Activated CD4-positive, alpha-beta T cell treated with anti-CD3 and anti-CD28 coated beads, Interleukin-10, Interleukin-2, amounts not matched to agents 100 ng/mL and 50 ng/mL, durations not matched to agents 16 hours and 8 hours (primary cell): ENCODE data around the gene TCP11.

ENCODE experiments used
- DNase-seq: peaks from one replicate; pipeline ENCODE4 v3.0.0-alpha.2; 2020

Gene TCP11

DNA sequence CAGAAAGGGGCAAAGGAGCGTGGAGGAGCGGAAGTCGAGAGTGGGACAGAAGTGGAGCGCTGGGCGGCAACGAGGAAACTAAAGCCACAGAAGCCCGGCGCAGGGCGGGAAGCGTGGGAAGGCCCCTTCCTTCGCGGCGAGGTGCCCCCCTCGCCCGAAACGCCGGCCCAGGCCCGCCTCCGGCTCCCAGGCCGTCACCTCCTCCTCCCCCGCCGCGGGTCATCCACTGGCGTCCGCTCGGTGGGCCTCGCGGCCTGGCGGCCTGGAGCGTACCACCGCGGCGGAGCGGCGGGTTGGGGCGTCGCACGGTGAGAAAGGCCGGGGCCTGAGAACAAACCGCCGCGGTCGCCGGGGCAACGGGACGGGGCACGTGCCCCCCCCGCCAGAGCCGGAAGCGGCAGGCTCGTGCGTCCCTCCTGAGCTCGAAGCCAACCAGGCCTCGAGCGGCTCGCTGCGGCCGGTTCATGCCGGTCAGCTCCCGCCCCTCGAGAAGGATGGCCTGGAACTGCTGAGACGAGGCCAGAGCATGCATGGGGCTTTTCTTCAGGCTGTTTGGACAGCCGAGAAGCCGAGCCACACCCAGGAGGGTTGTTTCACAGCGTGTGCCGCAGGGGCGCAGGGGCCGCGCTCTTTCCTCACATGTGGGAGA lies at the start of gene TCP11:
Gene TCP11, minus strand, starts transcription at position 333 of the 649 bp plus-strand sequence. CDS start 469 bp downstream, outside the sequence.
- DNase-seq = peak; percentile 43

DNA sequence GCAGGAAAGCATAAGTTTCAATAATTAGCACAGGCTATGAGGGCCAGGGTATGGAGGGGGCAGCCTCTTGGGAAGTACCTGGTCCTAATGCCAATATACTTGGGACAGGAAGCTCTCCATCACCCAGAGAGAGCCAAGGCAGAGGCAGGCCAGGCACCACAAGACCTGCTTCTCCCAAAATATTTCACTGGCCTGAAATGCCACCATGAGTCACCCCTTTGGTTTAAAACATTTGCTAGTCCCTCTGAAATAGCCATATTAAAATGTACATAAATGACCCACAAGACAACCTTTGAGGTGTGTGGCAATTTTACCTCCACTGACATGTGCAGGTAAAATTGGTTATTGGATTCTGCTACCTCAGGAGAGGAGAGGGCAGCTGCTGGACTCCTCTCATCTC lies 49.2 kb upstream of the TCP11 start:
- no peak for DNase-seq

DNA sequence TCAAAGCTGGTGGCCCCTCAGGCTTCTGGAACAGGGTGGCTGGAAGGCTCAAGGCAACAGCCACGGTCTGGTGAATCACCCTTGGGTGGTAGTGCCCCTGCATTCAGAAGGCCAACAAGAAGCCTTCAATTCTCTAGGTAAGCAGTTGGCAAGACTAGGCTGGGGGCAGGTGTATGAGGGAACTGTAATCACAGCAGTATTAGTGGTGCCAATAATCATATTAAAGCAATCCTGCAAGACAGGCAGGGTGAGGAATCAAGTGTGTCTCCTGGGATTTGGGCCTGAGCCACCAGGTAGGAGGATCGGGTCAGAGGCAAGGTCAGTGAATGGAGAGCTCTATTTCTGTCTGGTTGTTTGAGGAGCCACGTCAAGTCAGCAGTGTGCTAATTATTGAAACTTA lies 47.7 kb upstream of the TCP11 start:
- no peak for DNase-seq

DNA sequence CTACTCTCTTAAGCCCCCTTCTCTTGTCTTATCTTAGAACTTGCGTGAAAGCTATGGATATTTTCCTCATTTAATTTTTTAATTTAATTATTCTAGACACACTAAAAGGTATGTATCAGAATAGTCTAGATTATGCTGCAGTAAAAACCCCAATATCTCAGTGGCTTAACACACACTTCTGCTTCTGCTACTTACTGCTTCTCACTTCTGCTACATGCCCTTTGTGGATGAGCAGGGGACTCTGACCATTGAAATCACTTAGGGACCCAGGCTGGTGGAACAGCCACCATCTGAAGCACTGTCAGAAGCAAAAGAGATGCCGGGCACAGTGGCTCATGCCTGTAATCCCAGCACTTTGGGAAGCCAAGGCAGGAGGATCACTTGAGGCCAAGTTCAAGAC lies 45.4 kb upstream of the TCP11 start:
- no peak for DNase-seq

DNA sequence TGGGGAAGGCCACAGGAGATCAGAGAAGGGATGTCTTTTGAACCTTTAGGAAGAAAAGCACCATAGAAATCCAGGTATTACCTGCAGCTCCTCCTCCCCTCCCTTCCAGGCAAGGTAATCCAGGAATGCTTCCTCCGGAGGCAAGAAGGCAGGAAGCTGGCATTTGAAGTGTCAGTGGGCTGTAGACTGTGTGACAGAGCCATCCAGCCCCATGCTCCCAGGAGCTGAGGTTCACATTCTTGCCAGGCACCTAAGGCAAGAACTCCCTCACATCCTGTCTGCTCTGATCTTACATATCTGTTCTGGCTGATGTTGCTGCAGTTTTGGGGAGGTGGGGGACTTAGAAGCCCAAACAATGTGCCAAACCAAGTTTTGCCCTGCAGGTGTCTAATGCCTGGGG lies 44.8 kb upstream of the TCP11 start:
- no peak for DNase-seq

DNA sequence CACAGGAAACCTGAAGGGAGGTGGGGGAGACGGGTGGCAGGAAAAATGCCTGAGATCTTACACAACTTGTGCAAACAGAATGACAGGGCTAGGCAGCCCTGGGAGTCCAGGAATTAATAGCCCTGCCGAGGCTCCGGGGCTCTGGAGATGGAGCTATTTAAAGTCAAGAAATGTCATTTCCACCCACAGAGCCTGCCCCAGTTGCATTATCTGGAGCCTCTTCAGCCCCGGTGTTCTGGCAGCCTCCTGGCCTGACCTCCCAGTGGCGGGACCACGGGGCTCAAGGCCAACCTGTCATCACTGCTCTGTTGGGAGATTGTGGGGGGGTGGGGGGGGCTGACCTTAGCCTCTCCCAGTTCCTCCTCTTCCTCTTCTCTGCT lies 44.2 kb upstream of the TCP11 start:
- no peak for DNase-seq

DNA sequence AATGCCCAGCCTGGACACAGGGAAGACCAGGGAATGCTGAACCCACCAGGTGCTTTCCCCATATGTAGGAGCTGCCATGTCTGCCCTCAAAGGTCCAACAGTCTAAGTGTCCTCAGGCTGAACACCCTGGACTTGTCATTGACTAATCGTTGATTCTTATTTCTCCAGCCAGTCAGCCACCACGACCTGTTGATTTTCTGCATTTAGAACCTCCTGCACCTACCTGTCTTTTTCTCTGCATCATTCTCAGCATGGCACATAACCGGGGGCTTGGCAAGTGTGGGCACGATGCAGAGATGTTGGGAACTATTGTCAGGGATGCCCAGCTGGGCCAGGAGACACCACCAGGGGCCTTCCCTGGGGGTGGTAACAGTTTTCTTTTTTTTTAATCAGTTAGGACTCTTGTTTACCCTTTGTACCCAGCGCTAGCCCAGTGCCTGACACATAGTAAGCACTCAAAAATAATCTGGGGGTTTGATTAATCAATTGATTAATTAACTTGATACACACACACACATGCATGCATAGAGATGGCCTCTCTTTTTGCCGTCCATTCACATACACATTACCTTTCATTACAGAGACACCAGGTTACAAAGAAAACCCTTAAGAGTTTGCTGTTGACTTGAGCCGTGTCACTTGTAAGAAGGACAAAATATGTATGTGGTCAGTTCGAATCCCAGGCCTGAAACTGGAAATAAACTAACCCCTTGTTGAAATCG lies 43.6 kb upstream of the TCP11 start:
- no peak for DNase-seq

DNA sequence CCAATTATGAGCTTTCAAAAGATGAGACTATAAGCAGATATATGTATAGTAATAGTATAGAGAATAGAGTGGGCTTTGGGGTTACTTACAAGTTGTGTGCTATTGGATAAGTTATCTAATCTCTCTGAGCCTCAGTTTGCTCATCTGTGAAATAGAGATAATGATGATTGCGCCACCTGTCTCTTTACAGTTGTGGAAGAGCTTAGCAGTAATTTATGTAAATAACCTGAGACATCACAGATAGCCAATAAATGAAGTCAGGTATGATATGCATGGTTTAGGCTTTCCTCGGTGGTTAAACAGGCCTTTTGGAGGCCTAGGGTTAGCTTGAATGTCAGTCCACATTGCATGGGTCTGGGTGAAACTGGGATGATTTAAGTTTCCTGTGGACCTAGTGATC lies 42.8 kb upstream of the TCP11 start:
- no peak for DNase-seq

DNA sequence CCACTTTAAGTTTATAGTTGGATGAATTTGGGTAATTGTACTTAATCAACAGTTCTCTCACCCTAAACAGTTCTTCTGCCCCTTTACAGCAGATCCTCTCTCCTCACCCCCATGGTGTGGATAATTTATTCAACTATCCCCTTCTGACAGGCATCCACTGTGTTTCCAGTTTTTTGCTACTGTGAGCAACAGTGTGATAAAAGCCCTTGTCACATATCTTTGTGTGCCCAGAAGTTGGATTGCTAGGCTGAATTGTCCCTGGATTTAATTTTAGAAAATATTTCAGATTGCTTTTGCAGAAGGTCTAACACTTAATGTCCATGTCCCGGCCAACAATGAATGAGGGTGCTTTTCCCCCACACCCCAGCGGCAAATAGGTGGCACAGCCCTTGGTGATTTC lies 42.1 kb upstream of the TCP11 start:
- DNase-seq = no peak

DNA sequence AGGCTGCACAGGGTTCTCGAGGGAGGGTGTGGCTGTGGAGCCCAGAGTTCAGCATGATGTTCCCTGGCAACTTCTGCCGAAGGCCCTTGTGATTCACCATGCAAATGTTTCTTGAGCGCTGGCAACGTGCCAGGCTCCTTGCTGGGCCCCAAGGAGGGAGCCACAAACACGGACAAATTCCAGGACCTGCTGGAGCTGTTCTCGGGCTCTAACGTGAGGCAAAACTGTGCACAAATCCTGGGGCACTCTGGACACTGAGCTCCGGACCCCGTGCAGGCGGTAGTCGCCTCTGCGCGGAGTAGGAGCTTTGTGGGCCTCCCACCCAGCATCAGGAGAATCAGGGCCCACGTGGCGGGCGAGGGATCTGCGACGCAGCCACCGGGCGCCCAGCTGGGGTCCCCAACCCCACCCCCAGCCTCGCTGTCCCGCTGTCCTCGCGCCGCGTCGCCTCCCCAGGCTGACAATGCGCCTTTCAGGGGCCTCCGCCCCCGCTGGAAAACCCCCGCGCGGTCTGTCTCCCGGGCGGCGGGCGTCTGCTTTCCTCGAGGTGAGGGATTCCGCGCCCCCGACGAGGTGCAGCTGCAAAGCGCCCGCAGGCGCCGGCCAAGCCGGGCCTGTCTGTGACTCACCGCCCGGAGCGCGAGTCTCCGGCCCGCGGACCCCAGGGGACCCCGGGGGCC lies 40.9 kb upstream of the TCP11 start:
- DNase-seq = no peak

DNA sequence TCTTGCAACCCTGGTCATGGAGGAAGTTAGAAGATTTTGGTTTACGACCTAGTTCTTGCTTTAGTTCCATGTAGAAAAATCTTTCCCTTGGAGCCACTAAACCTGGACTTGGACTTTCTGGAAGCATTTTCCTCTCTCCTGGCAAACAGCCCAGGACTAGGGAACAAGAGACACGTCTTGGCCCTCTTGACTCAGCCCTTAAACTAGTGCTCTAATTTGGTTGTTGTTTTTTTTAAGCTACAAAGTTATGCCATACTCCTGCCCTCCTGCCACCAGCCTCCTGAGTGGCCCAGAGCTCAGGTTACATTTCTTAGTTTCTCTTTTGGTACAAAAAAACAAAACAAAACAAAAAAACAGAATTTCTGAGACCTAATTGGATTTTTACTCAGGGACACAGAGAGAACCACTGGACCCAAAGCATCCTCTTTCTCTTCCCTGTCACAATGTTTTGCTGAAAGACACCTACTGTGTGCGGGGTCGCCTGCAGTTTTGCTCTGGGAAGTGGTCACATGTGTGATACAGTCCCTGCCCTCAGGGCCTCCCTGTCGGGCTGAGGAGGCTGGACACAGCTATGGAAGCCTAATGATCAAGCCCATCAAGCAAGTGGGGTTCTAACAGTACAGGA lies 40.3 kb upstream of the TCP11 start:
- DNase-seq = no peak

DNA sequence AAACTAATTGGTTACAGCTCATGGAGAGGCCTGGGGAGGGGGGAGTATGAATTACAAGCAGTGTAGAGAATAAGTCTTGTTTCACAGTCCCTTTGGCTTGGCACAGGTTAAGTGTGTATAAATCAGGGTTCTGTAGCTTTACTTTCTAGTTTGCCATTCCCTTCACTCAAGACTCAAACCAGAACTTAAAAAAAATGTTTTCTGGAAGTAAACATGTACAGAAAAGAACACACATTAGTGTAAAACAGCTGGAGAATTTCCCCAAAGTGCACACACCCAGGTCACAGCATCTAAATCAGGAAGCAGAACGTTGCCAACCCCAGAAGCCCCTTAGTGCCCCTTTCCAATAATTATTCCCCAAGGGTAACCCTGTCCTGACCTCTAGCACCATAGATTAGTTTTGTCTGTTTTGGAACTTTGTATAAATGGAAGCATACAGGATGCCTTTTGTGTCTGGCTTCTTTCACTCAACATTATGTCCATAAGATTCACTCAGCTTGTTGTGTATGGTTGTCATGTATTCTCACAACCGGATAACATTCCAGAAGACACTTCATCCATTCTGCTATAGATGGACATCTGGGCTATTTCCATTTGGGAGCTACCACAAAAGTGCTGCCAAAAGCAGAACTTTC lies 38.9 kb upstream of the TCP11 start:
- DNase-seq = no peak

DNA sequence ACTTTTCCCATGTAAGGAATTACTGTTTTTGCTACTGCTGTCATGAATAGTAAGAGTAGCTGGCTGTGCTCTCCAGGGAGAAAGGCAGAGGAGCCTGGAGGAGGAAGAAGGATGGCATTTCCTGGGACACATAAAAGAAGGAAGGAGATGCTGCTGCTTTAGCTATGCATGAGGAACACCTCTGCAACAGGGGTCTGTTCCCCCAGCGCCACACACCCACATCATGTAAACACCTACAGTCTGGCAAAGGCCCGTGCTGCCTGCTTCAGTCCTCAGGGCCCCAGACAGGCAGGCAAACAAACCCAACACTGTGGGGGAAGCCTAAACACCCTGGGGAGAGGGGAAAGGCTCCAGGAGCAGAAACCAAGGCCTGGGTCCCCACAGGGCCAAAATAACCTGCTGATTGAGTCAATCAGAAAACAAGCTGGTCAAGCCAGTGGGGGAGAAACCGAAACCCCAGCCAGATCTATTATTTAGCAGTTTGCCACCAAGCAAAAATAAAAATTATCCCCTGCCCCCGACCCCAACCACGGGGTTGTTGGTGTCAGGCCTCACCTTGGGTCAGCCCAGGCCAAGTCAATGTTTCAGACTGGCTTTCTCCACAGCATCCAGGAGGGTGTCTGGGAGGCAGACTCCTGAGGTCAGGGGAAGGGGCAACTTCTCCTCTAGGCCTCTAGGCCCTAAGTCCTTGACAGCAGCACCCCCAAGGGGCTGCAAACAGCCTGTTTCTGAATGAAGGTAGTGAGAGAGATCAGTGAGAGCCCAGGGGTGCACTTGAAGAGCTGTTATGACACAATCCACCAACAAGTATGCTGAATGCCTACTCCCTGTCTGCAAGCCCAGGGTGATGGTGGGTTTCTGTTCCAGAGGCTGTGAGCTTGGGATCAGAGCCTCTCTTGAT lies 38.0 kb upstream of the TCP11 start:
- peak; percentile 12 for DNase-seq

DNA sequence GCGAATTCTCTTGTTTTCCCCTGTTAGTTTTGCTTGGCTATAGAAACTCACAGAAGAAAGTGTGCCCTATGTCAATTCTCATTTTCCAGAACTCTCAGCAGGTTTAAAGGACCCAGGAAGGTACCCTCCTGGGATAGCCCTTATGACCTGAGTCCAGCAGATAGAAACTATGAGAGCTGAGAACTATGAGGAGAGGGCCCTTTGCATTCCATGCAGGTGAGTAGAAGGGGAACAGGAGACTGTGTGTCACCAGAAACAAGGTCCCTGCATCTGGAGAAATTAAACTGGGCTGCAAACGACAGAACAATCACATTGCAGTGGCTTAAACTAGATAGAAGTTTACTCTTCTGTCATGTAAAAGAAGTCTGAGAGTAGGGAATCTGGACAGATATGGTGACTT lies 36.9 kb upstream of the TCP11 start:
- no peak for DNase-seq

DNA sequence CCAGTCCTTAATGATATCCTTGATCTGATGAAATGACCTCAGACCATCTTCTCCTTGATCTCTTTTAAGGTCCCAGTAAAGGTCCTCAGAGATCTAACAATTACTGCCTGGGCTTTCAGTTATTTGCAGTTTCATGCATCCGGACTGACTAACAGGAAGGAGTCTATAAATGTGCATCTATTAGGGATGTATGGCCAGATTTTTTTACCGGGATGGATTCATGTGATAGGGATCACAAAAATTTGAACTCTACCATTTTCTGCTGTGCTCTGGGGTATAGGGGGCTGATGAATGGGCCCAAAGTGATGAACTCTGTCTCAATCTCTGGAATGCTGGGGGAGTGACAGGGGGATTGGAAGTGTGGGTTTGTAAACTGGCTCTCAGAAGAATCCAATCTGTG lies 36.5 kb upstream of the TCP11 start:
- DNase-seq = no peak

DNA sequence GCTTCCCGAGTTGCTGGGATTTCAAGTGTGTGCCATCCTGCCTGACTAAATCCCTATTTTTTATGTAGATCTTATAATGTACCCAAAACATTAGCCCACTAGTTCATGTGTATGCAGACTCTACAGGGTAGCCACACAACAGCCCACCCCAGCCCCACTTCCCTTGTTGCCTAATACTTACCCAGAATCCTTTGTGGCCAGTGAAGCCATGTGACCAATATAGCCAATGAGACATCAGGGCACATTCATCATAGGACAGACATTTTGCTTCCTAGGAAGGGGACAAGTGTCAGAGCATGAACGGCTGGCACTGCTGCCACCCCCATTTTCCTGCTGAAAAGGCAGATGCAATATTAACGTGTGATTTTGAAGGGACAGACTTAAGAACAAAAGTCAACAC lies 36.0 kb upstream of the TCP11 start:
- no peak for DNase-seq

DNA sequence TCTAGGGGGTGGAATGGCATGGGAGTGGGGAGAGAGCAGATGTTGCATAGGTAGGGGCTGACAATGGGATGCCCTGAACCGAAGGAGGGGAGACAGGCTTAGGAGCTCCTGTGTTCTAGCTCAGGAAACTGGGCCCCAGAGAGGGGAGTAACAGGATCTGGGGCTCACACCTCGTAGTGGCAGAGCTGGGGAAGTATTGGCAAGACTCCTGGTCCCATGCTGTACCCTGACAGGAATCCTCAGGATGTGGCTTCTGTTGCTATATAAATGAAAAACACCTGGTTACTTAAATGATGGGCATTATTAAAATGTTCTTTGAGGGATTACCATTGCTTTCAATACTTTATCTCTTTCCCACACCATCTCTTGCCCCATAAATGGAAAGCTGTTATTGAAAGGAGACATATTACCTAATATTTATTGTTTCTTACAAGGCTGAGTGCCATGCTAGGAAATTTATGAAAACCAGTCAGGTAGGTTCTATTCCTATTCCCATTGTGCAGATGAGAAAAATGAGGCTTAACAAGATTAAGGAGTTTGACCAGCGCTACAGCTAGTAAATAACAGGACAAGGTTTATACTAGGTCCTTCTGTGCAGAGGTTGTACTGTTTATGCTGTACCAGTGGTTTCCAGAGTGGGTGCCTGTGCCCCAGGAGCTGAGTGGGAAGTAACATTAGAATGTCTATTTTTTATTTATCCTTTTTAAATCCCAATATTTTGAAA lies 35.3 kb upstream of the TCP11 start:
- DNase-seq = no peak

DNA sequence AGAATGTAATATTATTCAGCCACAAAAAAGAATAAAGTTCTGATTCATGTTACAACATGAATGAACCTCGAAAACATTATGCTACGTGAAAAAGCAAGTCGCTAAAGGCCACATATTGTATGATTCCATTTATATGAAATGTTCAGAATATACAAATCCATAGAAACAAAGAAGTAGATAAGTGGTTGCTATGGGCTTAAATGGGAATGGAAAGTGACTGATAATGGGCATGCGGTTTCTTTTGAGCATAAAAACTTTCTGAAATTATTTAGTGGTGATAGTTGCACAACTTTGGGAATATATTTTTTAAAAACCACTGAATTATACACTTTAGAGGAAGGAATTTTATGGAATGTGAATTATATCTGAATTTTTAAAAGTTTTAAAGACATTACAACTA lies 33.4 kb upstream of the TCP11 start:
- no peak for DNase-seq

DNA sequence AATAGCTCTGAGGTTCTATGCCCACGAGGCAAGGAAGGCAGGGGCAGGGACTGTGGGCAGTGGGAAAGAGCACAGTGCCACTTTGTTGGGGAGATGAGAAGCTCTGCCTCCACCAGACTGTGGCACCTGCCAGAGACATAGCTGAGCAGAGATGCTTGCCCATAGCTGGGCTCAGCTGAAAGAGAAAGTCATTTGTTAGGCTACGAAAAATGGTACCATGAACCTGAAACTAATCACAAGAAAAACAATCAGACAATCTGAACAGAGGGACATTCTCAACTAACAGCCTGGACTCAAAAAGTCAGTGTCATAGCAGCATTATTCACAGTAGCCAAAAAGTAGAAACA lies 32.9 kb upstream of the TCP11 start:
- DNase-seq = no peak

DNA sequence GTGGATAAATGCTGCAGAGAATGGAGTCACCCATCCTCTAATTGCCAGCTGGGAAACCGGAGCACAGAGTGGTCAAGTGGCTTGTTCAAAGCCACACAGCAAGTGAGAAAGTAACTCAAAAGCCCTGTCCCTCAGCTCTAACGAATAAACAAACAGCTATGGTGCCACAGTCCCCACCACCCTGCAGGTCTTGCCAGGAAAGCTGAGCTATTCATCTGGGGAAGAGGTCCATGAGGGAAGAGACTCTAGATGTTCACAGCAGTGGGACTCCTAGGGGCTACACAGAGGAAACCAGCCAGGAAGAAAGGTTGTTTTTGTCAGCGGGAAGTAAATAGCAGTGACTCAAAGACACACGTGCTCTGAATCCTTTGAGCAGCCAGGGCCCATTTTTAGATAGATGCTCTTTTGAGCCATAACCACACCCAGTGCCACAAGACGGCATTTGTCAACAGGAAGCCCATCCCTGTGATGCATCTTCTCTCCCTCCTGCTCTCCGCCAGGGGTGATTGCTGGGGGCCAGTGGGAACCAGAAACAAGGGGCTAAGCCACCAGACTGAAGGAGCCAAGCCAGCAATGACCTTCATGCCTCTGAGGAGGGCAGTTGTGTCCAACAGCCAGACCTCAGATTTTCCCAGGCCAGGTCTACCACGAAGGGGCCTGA lies 32.4 kb upstream of the TCP11 start:
- DNase-seq = no peak

DNA sequence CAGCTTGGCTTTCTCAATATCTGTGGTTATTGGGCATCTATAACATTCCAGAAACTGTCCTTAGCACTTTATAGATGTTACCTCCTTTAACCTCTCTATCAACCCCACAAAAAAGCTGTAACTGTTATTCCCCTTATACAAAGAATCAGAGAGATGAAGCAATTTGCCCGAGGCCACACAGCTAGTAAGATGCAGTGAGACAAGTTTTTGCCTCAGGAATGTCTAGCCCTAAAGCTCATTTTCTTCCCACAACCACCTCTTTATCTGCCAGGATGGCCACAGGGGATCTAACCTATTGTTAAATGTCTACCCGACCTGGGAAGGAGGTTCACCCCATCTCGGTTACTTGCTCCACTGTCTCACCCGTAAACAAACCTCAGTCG lies 31.9 kb upstream of the TCP11 start:
- no peak for DNase-seq
